ENCODE data around the gene PAPSS2. TPM values are rescaled to one million over a fixed set of nuclear protein-coding genes. Genes with fewer than 3 reads are reported as not detected.

The PAPSS2 gene
- total RNA-seq, 1 experiment from 2014 or later, result 22.1 TPM

- no peak for TF ChIP-seq ARID4B (CRISPR knock-in tag; IDR thresholded peaks at IDR 0.05; ENCODE audit: borderline replicate concordance)
- TF ChIP-seq TEAD4 (CRISPR knock-in tag; IDR thresholded peaks at IDR 0.05), result no peak
- TF ChIP-seq NR2C2 (CRISPR knock-in tag; IDR thresholded peaks at IDR 0.05), result no peak
- TF ChIP-seq ATF6 (CRISPR knock-in tag; IDR thresholded peaks at IDR 0.05), result no peak
Measured at GRCh38 chr10:87642988-87643387, 16.7 kb upstream of the PAPSS2 start (continued).

GRCh38 chr10:87643920-87644319, 15.8 kb upstream of the PAPSS2 start:
- Mint-ChIP-seq H3K36me3 (no peaks in the 10 kb centered on the region; the same call in 1 of the 2 replicates), H3K27me3 (ENCODE audit: low read depth) (peaks cover 2% of the 10 kb centered on the region; the same call in 1 of the 2 replicates), H3K4me3 (no peak overlapping the region), H3K9me3 (peaks cover 24% of the 10 kb centered on the region), H3K27ac (no peak overlapping the region), H3K4me1 (peaks cover 7% of the 10 kb centered on the region)
- ChIA-PET POLR2A (no interaction called here), CTCF (no interaction called here)
- no peak for DNase-seq (ENCODE audit: low spot score)
- no peak for ATAC-seq
- TF ChIP-seq CBFB (CRISPR knock-in tag; IDR thresholded peaks at IDR 0.05; ENCODE audit: low read depth), result no peak
- no peak for TF ChIP-seq TCF7 (CRISPR knock-in tag; IDR thresholded peaks at IDR 0.05; ENCODE audit: low read depth)
- no peak for TF ChIP-seq RELA (CRISPR knock-in tag; IDR thresholded peaks at IDR 0.05; ENCODE audit: borderline replicate concordance)
- TF ChIP-seq SOX15 (CRISPR knock-in tag; IDR thresholded peaks at IDR 0.05), result no peak
- TF ChIP-seq NR1H2 (CRISPR knock-in tag; IDR thresholded peaks at IDR 0.05), result no peak
- no peak for TF ChIP-seq E2F5 (CRISPR knock-in tag; IDR thresholded peaks at IDR 0.05)
- no peak for TF ChIP-seq E2F1 (CRISPR knock-in tag; IDR thresholded peaks at IDR 0.05)
- TF ChIP-seq MAX (CRISPR knock-in tag; IDR thresholded peaks at IDR 0.05), result no peak
- no peak for TF ChIP-seq E2F4 (CRISPR knock-in tag; IDR thresholded peaks at IDR 0.05; ENCODE audit: borderline replicate concordance, low read depth)
- TF ChIP-seq SMAD4 (CRISPR knock-in tag; IDR thresholded peaks at IDR 0.05), result no peak
- no peak for TF ChIP-seq ZNF263 (CRISPR knock-in tag; IDR thresholded peaks at IDR 0.05; ENCODE audit: low read depth)
- no peak for TF ChIP-seq ARID4B (CRISPR knock-in tag; IDR thresholded peaks at IDR 0.05; ENCODE audit: borderline replicate concordance)
- TF ChIP-seq PREB (CRISPR knock-in tag; IDR thresholded peaks at IDR 0.05; ENCODE audit: borderline replicate concordance), result no peak
- no peak for TF ChIP-seq GABPB1 (CRISPR knock-in tag; IDR thresholded peaks at IDR 0.05)
- TF ChIP-seq FOXP4 (CRISPR knock-in tag; IDR thresholded peaks at IDR 0.05), result no peak

Measured in WTC11 (cell line).